C4-2B (cell line): ENCODE data around the gene NMRK1.

Experiments used
- H3K27ac ChIP-seq: fragments of 450-650 bp; 2 replicates; pipeline ENCODE4 v1.5.1; 2017
- CTCF ChIP-seq: fragments of 450-650 bp; conservative IDR thresholded peaks from 2 replicates; pipeline ENCODE4 v1.5.1; 2017; ENCODE audit warnings: mild to moderate bottlenecking
- ZFX ChIP-seq: fragments of 450-650 bp; IDR thresholded peaks from 2 replicates; pipeline ENCODE4 v1.6.1; 2017

The NMRK1 gene

DNA sequence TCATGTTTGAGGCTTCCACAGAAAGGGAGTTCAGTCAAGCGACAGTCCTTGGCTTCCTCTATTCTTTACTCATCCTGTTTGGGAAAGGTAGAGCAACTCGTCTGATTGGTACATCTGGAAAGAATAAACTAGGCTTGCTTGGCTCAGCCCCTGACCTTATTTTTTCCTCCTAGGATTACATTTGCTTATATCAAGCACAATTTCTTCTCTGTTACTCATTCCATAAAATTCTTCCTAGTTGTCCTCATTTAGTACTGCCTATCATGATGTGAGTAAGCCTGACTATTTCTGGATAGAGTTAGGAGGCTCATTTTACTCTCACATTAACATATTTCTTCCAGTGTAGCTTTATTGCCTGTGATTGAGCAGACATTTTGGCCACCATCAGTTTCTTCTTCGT lies 48.9 kb downstream of the NMRK1 start:
- no peak overlapping the region for H3K27ac ChIP-seq
- TF ChIP-seq CTCF: no peak
- no peak for TF ChIP-seq ZFX

DNA sequence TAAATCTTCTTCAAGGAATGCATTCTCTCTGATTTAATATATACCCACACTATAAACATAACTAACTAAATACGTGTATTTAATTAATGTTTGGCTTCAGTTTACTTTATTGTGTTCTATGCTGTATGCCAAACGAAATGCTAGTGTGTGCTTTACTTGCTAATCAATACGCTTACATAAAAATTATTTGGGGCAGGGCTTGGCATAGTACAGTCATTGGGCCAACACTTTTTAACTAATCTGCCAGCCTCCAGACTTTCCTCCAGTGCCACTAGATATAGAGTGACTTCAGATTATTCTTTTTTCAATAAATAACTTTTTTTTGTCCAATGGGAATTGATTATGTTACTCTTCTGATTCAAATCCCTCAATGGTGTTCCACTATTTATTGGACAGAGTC lies 51.2 kb downstream of the NMRK1 start:
- H3K27ac ChIP-seq: no peak overlapping the region
- TF ChIP-seq CTCF (no peak), ZFX (no peak)

- no peak overlapping the region for H3K27ac ChIP-seq
These were observed 54.0 kb downstream of the NMRK1 start for GRCh38 chr9:75033791-75034473.

DNA sequence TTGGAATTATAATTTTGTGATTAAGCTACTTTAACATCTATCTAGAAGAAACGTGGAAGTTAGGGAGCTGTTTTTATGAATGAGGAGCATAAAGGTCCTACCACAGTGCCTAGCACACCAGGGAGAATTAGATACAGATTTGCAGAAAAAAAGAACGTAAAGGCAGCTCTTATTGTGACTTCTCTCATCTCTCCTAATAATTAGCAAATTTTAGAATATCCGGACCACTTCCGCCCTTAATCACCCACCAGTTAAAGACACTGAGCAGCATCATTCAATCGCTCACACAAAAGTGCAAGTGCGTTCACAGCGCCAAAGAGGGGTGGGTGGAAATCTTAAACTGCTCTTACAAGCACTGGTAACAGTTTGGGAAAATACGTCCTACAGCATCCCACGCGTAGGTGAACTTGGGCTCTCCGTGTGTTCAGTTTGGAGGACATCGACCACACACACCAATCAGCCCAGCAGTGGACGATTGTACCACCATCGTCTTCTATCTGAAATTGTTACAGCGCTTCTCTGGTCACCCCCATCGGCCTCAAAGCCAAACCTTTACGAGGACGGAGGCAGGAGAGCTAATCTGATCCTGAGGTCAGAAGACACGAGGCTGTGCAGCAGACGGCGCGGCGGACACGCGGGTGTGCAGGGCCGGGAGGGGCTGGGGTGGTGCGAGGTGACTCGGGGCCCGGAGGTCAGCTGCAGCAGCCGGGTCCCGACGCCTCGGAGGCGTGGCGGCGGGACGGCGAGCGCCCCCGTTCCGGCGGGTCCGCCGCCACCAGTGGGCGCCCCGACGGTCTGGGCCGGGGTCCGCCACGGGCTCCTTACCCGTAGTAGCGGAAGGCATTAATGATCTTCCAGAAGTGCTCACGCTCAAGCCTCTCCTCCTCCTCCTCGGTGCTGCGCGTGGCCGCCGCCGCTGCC lies 60.5 kb downstream of the NMRK1 start:
- TF ChIP-seq CTCF: no peak
- TF ChIP-seq ZFX: no peak
- peak overlapping the region; percentile 94 for H3K27ac ChIP-seq

More at GRCh38 chr9:75033791-75034473, 54.0 kb downstream of the NMRK1 start:
- no peak for TF ChIP-seq CTCF
- no peak for TF ChIP-seq ZFX

DNA sequence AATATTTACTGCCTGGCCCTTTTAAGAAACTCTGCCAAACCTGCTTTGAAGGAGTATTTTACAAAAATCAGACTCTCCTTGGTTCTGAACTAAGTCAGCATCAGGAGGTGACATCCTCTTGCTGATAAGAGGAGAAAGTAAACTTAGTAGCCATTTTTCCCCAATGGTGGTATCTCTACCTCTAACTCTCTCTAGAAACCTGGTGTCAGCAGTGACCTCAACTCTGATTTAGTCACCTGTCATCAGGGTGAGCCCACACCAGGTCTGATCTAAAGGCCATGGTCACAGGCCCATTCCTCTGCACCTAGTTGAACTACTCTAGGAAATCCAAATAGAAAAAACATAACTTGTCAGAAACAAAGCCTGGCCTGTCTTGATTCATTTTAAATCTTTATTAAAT lies 64.1 kb downstream of the NMRK1 start:
- no peak overlapping the region for H3K27ac ChIP-seq
- TF ChIP-seq ZFX (no peak), CTCF (no peak)

- no peak overlapping the region for H3K27ac ChIP-seq
- TF ChIP-seq ZFX (no peak), CTCF (no peak)
These were observed 68.3 kb downstream of the NMRK1 start for GRCh38 chr9:75019654-75020053.

DNA sequence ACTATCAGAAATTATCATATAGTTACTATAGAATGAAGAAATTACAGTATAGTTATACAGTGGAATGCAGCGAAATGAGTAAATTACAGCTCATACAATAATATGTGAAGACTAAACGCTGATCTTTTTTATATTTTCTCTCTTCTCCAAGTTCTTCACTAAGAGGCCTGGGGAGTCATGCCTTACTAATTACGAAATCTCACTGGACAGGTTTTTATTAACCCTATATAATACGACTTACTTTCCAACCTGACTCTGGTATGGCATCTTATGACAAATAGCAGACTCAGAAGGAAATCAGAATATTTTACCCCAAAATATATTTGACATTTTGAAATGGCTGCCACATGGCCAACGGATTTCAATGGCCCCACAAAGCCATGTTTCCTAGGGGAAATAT lies 68.9 kb downstream of the NMRK1 start:
- TF ChIP-seq ZFX (no peak), CTCF (no peak)
- no peak overlapping the region for H3K27ac ChIP-seq
